HepG2 (cell line): ENCODE results near the gene SEPTIN10. TPM values are rescaled to one million over a fixed set of nuclear protein-coding genes. Genes with fewer than 3 reads are reported as not detected.

ENCODE experiments used
- ATF7 ChIP-seq, 2 experiments: fragments of 450-650 bp in 1 of 2; sonication (generic) in 1 of 2; formaldehyde crosslinking in 1 of 2; IDR thresholded peaks; 2 replicates each; pipeline versions ENCODE4 v1.4.0 to v1.6.1; 2016 to 2020; ENCODE audit warnings: antibody characterized with exemption in 1 of 2, mild to moderate bottlenecking in 1 of 2, missing genetic modification reagents in 1 of 2
- HMG20B ChIP-seq: conservative IDR thresholded peaks from 2 replicates; pipeline ENCODE4 v1.6.1; 2016; ENCODE audit warnings: missing genetic modification reagents, missing compliant biosample characterization
- JUN ChIP-seq: sonication (generic); formaldehyde crosslinking; IDR thresholded peaks from 2 replicates; pipeline ENCODE4 v1.4.0; 2020; ENCODE audit warnings: mild to moderate bottlenecking, missing genetic modification reagents
- KMT2A ChIP-seq: sonication (generic); formaldehyde crosslinking; IDR thresholded peaks from 2 replicates; pipeline ENCODE4 v1.4.0; 2020; ENCODE audit warnings: missing genetic modification reagents
- MED13 ChIP-seq: sonication (generic); formaldehyde crosslinking; IDR thresholded peaks from 2 replicates; pipeline ENCODE4 v1.5.0; 2020; ENCODE audit warnings: missing genetic modification reagents
- MXD4 ChIP-seq: IDR thresholded peaks from 2 replicates; pipeline ENCODE4 v1.6.1; 2016; ENCODE audit warnings: mild to moderate bottlenecking, missing biosample characterization, missing genetic modification reagents
- MYNN ChIP-seq: sonication (generic); formaldehyde crosslinking; IDR thresholded peaks from 2 replicates; pipeline ENCODE4 v1.4.0; 2020; ENCODE audit warnings: mild to moderate bottlenecking, low read depth, missing genetic modification reagents
- PHF5A ChIP-seq: IDR thresholded peaks from one replicate; pipeline ENCODE4 v1.6.1; 2018; ENCODE audit warnings: low read depth, missing genetic modification reagents; ENCODE audit not compliant: unreplicated experiment
- PLRG1 ChIP-seq: fragments of 450-650 bp; conservative IDR thresholded peaks from 2 replicates; pipeline ENCODE4 v1.6.1; 2016
- SMARCE1 ChIP-seq: fragments of 450-650 bp; IDR thresholded peaks from 2 replicates; pipeline ENCODE4 v1.6.1; 2017; ENCODE audit warnings: borderline replicate concordance
- SP140L ChIP-seq: sonication (generic); formaldehyde crosslinking; IDR thresholded peaks from 2 replicates; pipeline ENCODE4 v1.4.0; 2020; ENCODE audit warnings: missing genetic modification reagents, borderline replicate concordance
- TBP ChIP-seq: sonication (generic); formaldehyde crosslinking; IDR thresholded peaks from 2 replicates; pipeline ENCODE4 v1.5.0; 2020; ENCODE audit warnings: missing genetic modification reagents
- TBX2 ChIP-seq: sonication (generic); formaldehyde crosslinking; IDR thresholded peaks from 2 replicates; pipeline ENCODE4 v1.5.0; 2020; ENCODE audit warnings: missing genetic modification reagents, mild to moderate bottlenecking, borderline replicate concordance
- ZKSCAN5 ChIP-seq: sonication (generic); formaldehyde crosslinking; IDR thresholded peaks from 2 replicates; pipeline ENCODE4 v1.5.1; 2020; ENCODE audit warnings: mild to moderate bottlenecking, missing genetic modification reagents
- ZNF484 ChIP-seq: sonication (generic); formaldehyde crosslinking; IDR thresholded peaks from 2 replicates; pipeline ENCODE4 v1.5.1; 2020; ENCODE audit warnings: mild to moderate bottlenecking, low read depth, missing genetic modification reagents, borderline replicate concordance
- ZNF556 ChIP-seq: sonication (generic); formaldehyde crosslinking; IDR thresholded peaks from 2 replicates; pipeline ENCODE4 v1.4.0; 2020; ENCODE audit warnings: mild to moderate bottlenecking, missing genetic modification reagents, borderline replicate concordance
- ZNF563 ChIP-seq: sonication (generic); formaldehyde crosslinking; IDR thresholded peaks from 2 replicates; pipeline ENCODE4 v1.8.0; 2022; ENCODE audit warnings: mild to moderate bottlenecking, moderate library complexity, missing genetic modification reagents
- ZNF616 ChIP-seq: sonication (generic); formaldehyde crosslinking; IDR thresholded peaks from 2 replicates; pipeline ENCODE4 v1.5.0; 2020; ENCODE audit warnings: low read depth, mild to moderate bottlenecking, missing genetic modification reagents
- ZNF709 ChIP-seq: sonication (generic); formaldehyde crosslinking; IDR thresholded peaks from 2 replicates; pipeline ENCODE4 v1.5.0; 2020; ENCODE audit warnings: mild to moderate bottlenecking, missing genetic modification reagents
- polyA plus RNA-seq, 8 experiments: library from polyadenylated mRNA; depleted of rRNA in 3 of 8; stranded (reverse) in 7 of 8; unstranded in 1 of 8; fragments of >200 nt; fragmentation: Illumina TruSeq in 4 of 8; extraction: Trizol in 4 of 8; gene quantifications; 2 replicates each; pipeline versions ENCODE4 v1.2.1 to v1.2.3, GENCODE V29; 2011 to 2016; ENCODE audit warnings: low read depth in 4 of 8, missing spikeins in 1 of 8, mixed read lengths in 1 of 8; ENCODE audit not compliant: insufficient read depth in 1 of 8
- total RNA-seq, 5 experiments: library from RNA; depleted of rRNA; stranded (reverse); fragments of >200 nt; fragmentation: Illumina TruSeq; extraction: Trizol; gene quantifications; 2 replicates each; pipeline ENCODE4 v1.2.3, GENCODE V29; 2016; ENCODE audit warnings: low read depth in 1 of 5

The SEPTIN10 gene
- total and polyA plus RNA-seq, 2 of the 13 experiments (the other 11 are each of a cell fraction or from before 2014, with no cell fraction given): 45.8 to 67.5 TPM

DNA sequence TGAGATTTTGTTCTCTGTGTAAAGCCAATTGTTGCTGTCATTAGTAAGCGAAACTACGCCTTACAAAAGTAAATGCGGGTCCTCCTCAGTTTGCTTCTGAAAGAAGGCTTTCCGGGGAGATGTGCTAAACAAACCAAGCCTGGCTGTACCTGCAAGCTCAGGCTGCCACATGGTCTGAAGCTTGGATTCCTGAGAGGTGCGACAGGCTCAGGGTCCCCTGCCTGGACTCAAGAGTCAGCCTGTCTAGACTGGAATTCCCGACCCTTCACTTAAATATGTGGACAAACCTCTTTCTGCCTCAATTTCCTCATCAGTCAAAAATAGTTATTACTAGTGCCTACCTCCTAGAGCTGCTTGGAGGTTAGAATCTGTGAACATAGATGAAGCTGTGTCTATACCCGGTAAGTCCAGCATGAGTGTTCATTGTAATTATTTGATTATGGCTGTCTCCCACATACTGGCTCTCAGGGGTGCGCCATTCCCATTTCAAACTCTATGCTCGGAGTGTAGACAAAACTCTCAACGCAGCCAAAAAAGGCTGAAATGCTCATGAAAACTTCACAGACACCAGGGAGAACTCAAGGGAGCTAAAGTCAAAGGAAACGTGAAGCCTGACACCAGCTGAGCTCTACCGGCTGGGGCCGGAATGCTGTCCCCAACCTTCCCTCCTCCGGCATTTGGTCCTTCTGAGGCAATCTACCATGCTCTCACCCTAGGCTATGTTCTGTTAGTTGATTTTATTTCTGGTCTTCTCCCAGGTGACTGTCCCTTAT lies 31.8 kb upstream of the SEPTIN10 start (continued):
- TF ChIP-seq SP140L (no peak), MYNN (CRISPR knock-in tag) (no peak), ZNF556 (CRISPR knock-in tag) (no peak), ZNF616 (CRISPR knock-in tag) (peak; percentile 86; the same call in 1 of the 2 replicates), ZNF563 (0 out of 2 replicates have a peak, but pooled peaks have one; percentile 21), TBP (no peak), SMARCE1 (no peak), MXD4 (CRISPR knock-in tag) (0 out of 2 replicates have a peak, but pooled peaks have one; percentile 15), PHF5A (CRISPR knock-in tag) (no peak), ATF7 (IDR thresholded peaks at IDR 0.05) (no peak), ATF7 (CRISPR knock-in tag; IDR thresholded peaks at IDR 0.05) (no peak), JUN (no peak), PLRG1 (no peak), HMG20B (no peak), MED13 (CRISPR knock-in tag) (no peak), ZNF709 (CRISPR knock-in tag) (no peak), TBX2 (CRISPR knock-in tag) (no peak), ZKSCAN5 (CRISPR knock-in tag) (peak; percentile 11; the same call in 1 of the 2 replicates), KMT2A (CRISPR knock-in tag) (no peak; the same call in 1 of the 2 replicates), ZNF484 (CRISPR knock-in tag) (no peak)
